ENCODE measurements around the gene COL13A1.

Gene COL13A1

GRCh38 chr10:69818676-69819239, 17.1 kb downstream of the COL13A1 start:
- no peak for ATAC-seq
- TF ChIP-seq ISL1 (CRISPR knock-in tag; IDR thresholded peaks at IDR 0.05) = no peak
- no peak for TF ChIP-seq GLIS3 (CRISPR knock-in tag; IDR thresholded peaks at IDR 0.05)
- no peak for TF ChIP-seq OSR1 (CRISPR knock-in tag; IDR thresholded peaks at IDR 0.05)
- no peak for TF ChIP-seq ZFP3 (CRISPR knock-in tag; IDR thresholded peaks at IDR 0.05)

- no peak for TF ChIP-seq BACH2 (CRISPR knock-in tag; IDR thresholded peaks at IDR 0.05; ENCODE audit: borderline replicate concordance)
- no peak for TF ChIP-seq ZNF8 (CRISPR knock-in tag; IDR thresholded peaks at IDR 0.05)
- TF ChIP-seq TOX (CRISPR knock-in tag; IDR thresholded peaks at IDR 0.05; ENCODE audit: borderline replicate concordance) = no peak
- no peak for TF ChIP-seq ZFP3 (CRISPR knock-in tag; IDR thresholded peaks at IDR 0.05)
- TF ChIP-seq OSR1 (CRISPR knock-in tag; IDR thresholded peaks at IDR 0.05) = no peak
- ATAC-seq = no peak; the same call in 2 of the 3 replicates
These were observed 18.2 kb downstream of the COL13A1 start for GRCh38 chr10:69819716-69820506.

GRCh38 chr10:69820817-69821216, 19.1 kb downstream of the COL13A1 start:
- TF ChIP-seq ZNF8 (CRISPR knock-in tag; IDR thresholded peaks at IDR 0.05) = no peak
- no peak for TF ChIP-seq RARB (CRISPR knock-in tag; IDR thresholded peaks at IDR 0.05)
- TF ChIP-seq GLIS3 (CRISPR knock-in tag; IDR thresholded peaks at IDR 0.05) = no peak
- TF ChIP-seq PATZ1 (CRISPR knock-in tag; IDR thresholded peaks at IDR 0.05; ENCODE audit: borderline replicate concordance) = no peak
- TF ChIP-seq ESRRG (CRISPR knock-in tag; IDR thresholded peaks at IDR 0.05) = no peak
- no peak for TF ChIP-seq PPARA (CRISPR knock-in tag; IDR thresholded peaks at IDR 0.05; ENCODE audit: borderline replicate concordance)
- TF ChIP-seq ISL1 (CRISPR knock-in tag; IDR thresholded peaks at IDR 0.05) = no peak
- no peak for TF ChIP-seq TCF4 (CRISPR knock-in tag; IDR thresholded peaks at IDR 0.05; ENCODE audit: borderline replicate concordance)
- no peak for TF ChIP-seq SNAI2 (CRISPR knock-in tag; IDR thresholded peaks at IDR 0.05)
- TF ChIP-seq BACH2 (CRISPR knock-in tag; IDR thresholded peaks at IDR 0.05; ENCODE audit: borderline replicate concordance) = no peak
- no peak for TF ChIP-seq ZFP30 (CRISPR knock-in tag; IDR thresholded peaks at IDR 0.05)
- TF ChIP-seq CREB5 (CRISPR knock-in tag; IDR thresholded peaks at IDR 0.05; ENCODE audit: low read depth) = no peak
- TF ChIP-seq ZC3H10 (CRISPR knock-in tag; IDR thresholded peaks at IDR 0.05) = no peak
- no peak for TF ChIP-seq CSRNP3 (CRISPR knock-in tag; IDR thresholded peaks at IDR 0.05)
- no peak for TF ChIP-seq OSR1 (CRISPR knock-in tag; IDR thresholded peaks at IDR 0.05)
- no peak for ATAC-seq

GRCh38 chr10:69825604-69826003, 23.9 kb downstream of the COL13A1 start:
- no peak for ATAC-seq
- TF ChIP-seq CREB5 (CRISPR knock-in tag; IDR thresholded peaks at IDR 0.05; ENCODE audit: low read depth) = no peak
- TF ChIP-seq RARB (CRISPR knock-in tag; IDR thresholded peaks at IDR 0.05) = no peak
- no peak for TF ChIP-seq ZNF8 (CRISPR knock-in tag; IDR thresholded peaks at IDR 0.05)
- TF ChIP-seq ZFP3 (CRISPR knock-in tag; IDR thresholded peaks at IDR 0.05) = no peak
- TF ChIP-seq ESRRG (CRISPR knock-in tag; IDR thresholded peaks at IDR 0.05) = no peak
- TF ChIP-seq CSDC2 (CRISPR knock-in tag; IDR thresholded peaks at IDR 0.05) = no peak
- no peak for TF ChIP-seq BACH2 (CRISPR knock-in tag; IDR thresholded peaks at IDR 0.05; ENCODE audit: borderline replicate concordance)
- no peak for TF ChIP-seq OSR1 (CRISPR knock-in tag; IDR thresholded peaks at IDR 0.05)
- no peak for TF ChIP-seq TCF4 (CRISPR knock-in tag; IDR thresholded peaks at IDR 0.05; ENCODE audit: borderline replicate concordance)
- no peak for TF ChIP-seq GLIS3 (CRISPR knock-in tag; IDR thresholded peaks at IDR 0.05)
- TF ChIP-seq ARNTL (CRISPR knock-in tag; IDR thresholded peaks at IDR 0.05; ENCODE audit: borderline replicate concordance, low read depth) = no peak
- TF ChIP-seq ISL1 (CRISPR knock-in tag; IDR thresholded peaks at IDR 0.05) = no peak
- no peak for TF ChIP-seq ZNF70 (CRISPR knock-in tag; IDR thresholded peaks at IDR 0.05)
- TF ChIP-seq POU6F1 (CRISPR knock-in tag; IDR thresholded peaks at IDR 0.05; ENCODE audit: borderline replicate concordance, low read depth) = no peak
- TF ChIP-seq PPARA (CRISPR knock-in tag; IDR thresholded peaks at IDR 0.05; ENCODE audit: borderline replicate concordance) = no peak
- no peak for TF ChIP-seq ZC3H10 (CRISPR knock-in tag; IDR thresholded peaks at IDR 0.05)
- TF ChIP-seq CSRNP3 (CRISPR knock-in tag; IDR thresholded peaks at IDR 0.05) = no peak
- TF ChIP-seq ZNF565 (CRISPR knock-in tag; conservative IDR thresholded peaks at IDR 0.05; ENCODE audit: low read depth) = no peak
- no peak for TF ChIP-seq PATZ1 (CRISPR knock-in tag; IDR thresholded peaks at IDR 0.05; ENCODE audit: borderline replicate concordance)

Data from SK-N-SH treated with all-trans-retinoic acid at 6 μM for 48 hours (cell line).